Right lobe of liver (tissue), 4 donors: ENCODE results near the gene SERPINB5.

ENCODE experiments used
- CTCF ChIP-seq, 4 donors: fragments of 200-600 bp in 3 of 4; fragments of 450-650 bp in 1 of 4; IDR thresholded peaks; one replicate each; pipeline versions ENCODE4 v1.5.1 to v1.8.0; 2016 to 2022; ENCODE audit warnings: antibody characterized with exemption in 4 of 4, mild to moderate bottlenecking in 2 of 4
- POLR2A ChIP-seq: fragments of 450-650 bp; IDR thresholded peaks from one replicate; pipeline ENCODE4 v1.6.1; 2017; ENCODE audit warnings: antibody characterized with exemption, mild to moderate bottlenecking
- donor health status: DM: no; HTN: no; CAD: no.
- donor health status: DM: no; HTN: no; CAD: no.
- donor health status: DM: no; HTN: yes; CAD: no.

GRCh38 chr18:63443829-63444228 is 32.9 kb upstream of the SERPINB5 start:
- TF ChIP-seq CTCF (IDR thresholded peaks at IDR 0.05) (no peak), POLR2A (no peak)
